Hepatocyte (in vitro differentiated cells): Measurements from ENCODE around the gene ATR.

Experiments used
- EZH2 ChIP-seq: fragments of 200-600 bp; sonication (generic); IDR thresholded peaks from 2 replicates; pipeline ENCODE4 v1.6.1; 2016; ENCODE audit warnings: antibody characterized with exemption, mild to moderate bottlenecking, borderline replicate concordance
- EZH2phosphoT487 ChIP-seq: fragments of 200-600 bp; sonication (generic); IDR thresholded peaks from one replicate; pipeline ENCODE4 v1.6.1; 2018; ENCODE audit warnings: antibody characterized with exemption, mild to moderate bottlenecking, low read depth, moderate library complexity; ENCODE audit not compliant: unreplicated experiment, severe bottlenecking
- TF ChIP-seq, protein P1 (sequence below): fragments of 200-600 bp; sonication (generic); IDR thresholded peaks from 2 replicates; pipeline ENCODE4 v1.5.1; 2016; ENCODE audit warnings: antibody characterized with exemption, mild to moderate bottlenecking; ENCODE audit not compliant: poor library complexity

DNA sequence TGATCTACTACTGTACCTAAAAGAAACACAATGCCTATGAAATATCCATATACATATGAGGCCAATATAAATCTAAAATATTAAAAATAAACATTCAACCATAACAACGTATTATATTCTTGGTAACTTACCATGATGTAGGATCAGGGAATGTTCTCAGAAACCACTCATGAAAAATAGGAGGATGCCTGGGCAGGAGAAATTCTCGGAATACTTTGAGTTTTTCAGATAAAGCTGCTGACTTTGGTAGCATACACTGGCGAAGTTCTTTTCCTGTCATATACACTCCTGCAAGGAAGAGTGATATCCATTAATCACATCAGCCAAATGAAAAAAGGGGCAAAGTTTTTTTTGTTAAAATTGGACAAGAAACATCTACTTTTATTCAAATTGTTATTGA, 119.4 kb downstream of the ATR start:
- TF ChIP-seq, protein P1, sequence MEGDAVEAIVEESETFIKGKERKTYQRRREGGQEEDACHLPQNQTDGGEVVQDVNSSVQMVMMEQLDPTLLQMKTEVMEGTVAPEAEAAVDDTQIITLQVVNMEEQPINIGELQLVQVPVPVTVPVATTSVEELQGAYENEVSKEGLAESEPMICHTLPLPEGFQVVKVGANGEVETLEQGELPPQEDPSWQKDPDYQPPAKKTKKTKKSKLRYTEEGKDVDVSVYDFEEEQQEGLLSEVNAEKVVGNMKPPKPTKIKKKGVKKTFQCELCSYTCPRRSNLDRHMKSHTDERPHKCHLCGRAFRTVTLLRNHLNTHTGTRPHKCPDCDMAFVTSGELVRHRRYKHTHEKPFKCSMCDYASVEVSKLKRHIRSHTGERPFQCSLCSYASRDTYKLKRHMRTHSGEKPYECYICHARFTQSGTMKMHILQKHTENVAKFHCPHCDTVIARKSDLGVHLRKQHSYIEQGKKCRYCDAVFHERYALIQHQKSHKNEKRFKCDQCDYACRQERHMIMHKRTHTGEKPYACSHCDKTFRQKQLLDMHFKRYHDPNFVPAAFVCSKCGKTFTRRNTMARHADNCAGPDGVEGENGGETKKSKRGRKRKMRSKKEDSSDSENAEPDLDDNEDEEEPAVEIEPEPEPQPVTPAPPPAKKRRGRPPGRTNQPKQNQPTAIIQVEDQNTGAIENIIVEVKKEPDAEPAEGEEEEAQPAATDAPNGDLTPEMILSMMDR, result no peak
- TF ChIP-seq EZH2phosphoT487 (no peak), EZH2 (no peak)
